HG03196 (cell line): ENCODE results near the gene CDIP1.

Experiments used
- ATAC-seq: cut with Tn5 transposase; IDR thresholded peaks from one replicate; pipeline ENCODE4 v1.9.1; 2021; ENCODE audit not compliant: unreplicated experiment

CDIP1 gene

GRCh38 chr16:4515611-4516233, 22.9 kb downstream of the CDIP1 start:
- ATAC-seq: no peak

- no peak for ATAC-seq
Measured at GRCh38 chr16:4514606-4515005, 24.0 kb downstream of the CDIP1 start.

GRCh38 chr16:4513881-4514280, 24.7 kb downstream of the CDIP1 start:
- ATAC-seq: no peak

GRCh38 chr16:4513086-4513860, 25.3 kb downstream of the CDIP1 start:
- no peak for ATAC-seq

- ATAC-seq: no peak
Measured at GRCh38 chr16:4512473-4512872, 26.1 kb downstream of the CDIP1 start.

GRCh38 chr16:4511441-4512082, 27.0 kb downstream of the CDIP1 start:
- no peak for ATAC-seq

GRCh38 chr16:4510747-4511426, 27.7 kb downstream of the CDIP1 start:
- ATAC-seq: no peak

- no peak for ATAC-seq
Measured at GRCh38 chr16:4510131-4510530, 28.4 kb downstream of the CDIP1 start.

- ATAC-seq: no peak
Measured at GRCh38 chr16:4509420-4509819, 29.2 kb downstream of the CDIP1 start.

- ATAC-seq: no peak
Measured at GRCh38 chr16:4508806-4509205, 29.8 kb downstream of the CDIP1 start.

GRCh38 chr16:4507588-4508345, 30.8 kb downstream of the CDIP1 start:
- ATAC-seq: no peak

GRCh38 chr16:4506450-4506849, 32.1 kb downstream of the CDIP1 start:
- ATAC-seq: no peak

GRCh38 chr16:4505356-4506147, 33.0 kb downstream of the CDIP1 start:
- ATAC-seq: peak; percentile 70

- no peak for ATAC-seq
Measured at GRCh38 chr16:4501071-4501478, 37.5 kb downstream of the CDIP1 start.

- ATAC-seq: no peak
Measured at GRCh38 chr16:4500272-4500671, 38.3 kb downstream of the CDIP1 start.

GRCh38 chr16:4499196-4499555, 39.4 kb downstream of the CDIP1 start:
- no peak for ATAC-seq

GRCh38 chr16:4498546-4499195, 39.9 kb downstream of the CDIP1 start:
- ATAC-seq: no peak

GRCh38 chr16:4496305-4496704, 42.3 kb downstream of the CDIP1 start:
- no peak for ATAC-seq

- no peak for ATAC-seq
Measured at GRCh38 chr16:4495766-4496165, 42.8 kb downstream of the CDIP1 start.
